Right atrium auricular region (tissue), 2 donors: ENCODE measurements around the gene ARFRP1. TPM values are rescaled to one million over a fixed set of nuclear protein-coding genes. Genes with fewer than 3 reads are reported as not detected.
A peak's percentile ranks its signal among the peaks of the same experiment; 100 is the strongest.

ENCODE experiments used
- DNase-seq: peaks from one replicate; pipeline ENCODE4 v3.0.0-alpha.2; 2019; ENCODE audit warnings: low spot score
- H3K27ac ChIP-seq, 2 donors: fragments of 200-600 bp; sonication (generic); 1 replicate in 1 of 2; 2 replicates in 1 of 2; pipeline ENCODE4 v1.5.1; 2016 to 2019
- H3K27me3 ChIP-seq, 2 donors: fragments of 200-600 bp; sonication (generic); one replicate each; pipeline versions ENCODE4 v1.5.1 to v1.6.0; 2017 to 2019
- H3K36me3 ChIP-seq: fragments of 200-600 bp; sonication (generic); one replicate; pipeline ENCODE4 v1.5.1; 2016
- H3K4me1 ChIP-seq, 2 donors: fragments of 200-600 bp; sonication (generic); one replicate each; pipeline versions ENCODE4 v1.5.1 to v1.6.0; 2017 to 2019
- H3K4me3 ChIP-seq, 2 donors: fragments of 200-600 bp; sonication (generic); 1 replicate in 1 of 2; 2 replicates in 1 of 2; pipeline ENCODE4 v1.5.1; 2017 to 2019; ENCODE audit warnings: mild to moderate bottlenecking in 1 of 2, moderate library complexity in 1 of 2
- H3K9me3 ChIP-seq, 2 donors: fragments of 200-600 bp; sonication (generic); one replicate each; pipeline ENCODE4 v1.5.1; 2019
- CTCF ChIP-seq, 2 donors: fragments of 200-600 bp; sonication (generic); IDR thresholded peaks; one replicate each; pipeline ENCODE4 v1.5.1; 2019; ENCODE audit warnings: antibody characterized with exemption in 2 of 2
- total RNA-seq, 2 donors: library from RNA; depleted of rRNA; stranded (reverse); fragments of >200 nt; gene quantifications; one replicate each; pipeline ENCODE4 v1.1.0, GENCODE V29; 2016

The ARFRP1 gene
- total RNA-seq, 2 donors from 2014 or later, result 33.5 to 39.4 TPM

DNA sequence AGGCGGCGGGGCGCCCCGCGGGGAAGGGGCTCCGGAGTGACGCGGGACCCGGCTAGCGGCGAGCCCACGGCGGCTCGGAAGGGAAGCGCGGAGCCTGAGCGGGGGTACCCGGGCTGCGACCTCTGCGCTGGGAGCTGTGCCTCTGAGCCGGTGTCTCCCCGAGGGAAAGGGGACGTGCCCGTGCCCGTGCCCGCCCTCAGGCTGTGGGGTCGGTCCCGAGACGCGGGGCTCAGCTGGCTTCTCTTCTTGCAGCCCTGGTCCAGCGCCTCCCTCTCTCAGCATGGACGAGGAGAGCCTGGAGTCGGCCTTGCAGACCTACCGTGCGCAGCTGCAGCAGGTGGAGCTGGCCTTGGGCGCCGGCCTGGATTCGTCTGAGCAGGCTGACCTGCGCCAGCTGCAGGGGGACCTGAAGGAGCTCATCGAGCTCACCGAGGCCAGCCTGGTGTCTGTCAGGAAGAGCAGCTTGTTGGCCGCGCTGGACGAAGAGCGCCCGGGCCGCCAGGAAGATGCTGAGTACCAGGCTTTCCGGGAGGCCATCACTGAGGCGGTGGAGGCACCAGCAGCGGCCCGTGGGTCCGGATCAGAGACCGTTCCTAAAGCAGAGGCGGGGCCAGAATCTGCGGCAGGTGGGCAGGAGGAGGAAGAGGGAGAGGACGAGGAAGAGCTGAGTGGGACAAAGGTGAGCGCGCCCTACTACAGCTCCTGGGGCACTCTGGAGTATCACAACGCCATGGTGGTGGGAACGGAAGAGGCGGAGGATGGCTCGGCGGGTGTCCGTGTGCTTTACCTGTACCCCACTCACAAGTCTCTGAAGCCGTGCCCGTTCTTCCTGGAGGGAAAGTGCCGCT, 749 bp upstream of the ARFRP1 start:
- H3K4me1 ChIP-seq, result peaks cover 0 to 29% of the 10 kb centered on the region in 2 donors
- H3K9me3 ChIP-seq, result no peaks in the 10 kb centered on the region
- peak overlapping the region; percentile 81 to 96 for H3K4me3 ChIP-seq
- no peak for TF ChIP-seq CTCF (IDR thresholded peaks at IDR 0.05)
- peak overlapping the region; percentile 88 to 92 for H3K27ac ChIP-seq
- DNase-seq, result no peak
- H3K36me3 ChIP-seq, result peaks cover 44% of the 10 kb centered on the region
- H3K27me3 ChIP-seq, result no peaks in the 10 kb centered on the region

DNA sequence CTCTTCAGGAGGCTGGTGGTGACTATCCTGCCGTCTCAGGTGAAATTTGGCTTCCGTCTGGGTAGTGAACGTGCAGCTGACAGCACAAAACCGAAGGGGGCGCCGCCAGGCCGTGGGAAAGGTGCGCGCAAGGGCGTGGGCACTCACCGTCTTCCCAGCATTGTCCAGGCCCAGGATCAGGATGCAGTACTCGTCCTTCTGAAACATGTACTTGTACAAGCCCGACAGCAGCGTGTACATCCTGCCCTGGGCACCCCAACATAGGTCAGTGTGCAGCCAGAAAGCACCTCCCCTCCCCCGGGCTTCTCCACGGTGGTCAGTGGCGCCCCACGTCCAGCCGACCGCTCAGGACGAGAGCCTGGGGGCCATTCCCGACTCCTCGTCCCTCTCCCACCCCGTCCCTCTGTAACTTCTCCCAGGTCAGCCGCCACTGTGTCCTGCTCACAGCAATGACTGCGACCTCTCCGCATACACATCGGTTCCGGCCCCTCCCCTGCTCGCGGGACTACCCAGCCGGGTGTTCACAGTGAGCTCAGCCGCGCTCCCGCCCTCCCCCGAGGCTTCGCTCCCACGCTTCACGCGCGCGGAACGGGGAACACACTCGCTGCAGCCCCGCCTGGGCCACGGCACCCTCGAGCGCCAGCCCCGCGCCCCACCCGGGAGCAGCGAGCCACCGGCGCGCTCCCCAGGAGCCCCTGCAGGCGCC, 771 bp downstream of the ARFRP1 start:
- Histone ChIP-seq H3K36me3 (peaks cover 35% of the 10 kb centered on the region), H3K4me3 (peak overlapping the region; percentile 81 to 96), H3K27ac (peak overlapping the region; percentile 88 to 92), H3K4me1 (peaks cover 0 to 29% of the 10 kb centered on the region in 2 donors), H3K9me3 (no peaks in the 10 kb centered on the region), H3K27me3 (no peaks in the 10 kb centered on the region)
- no peak for DNase-seq
- no peak for TF ChIP-seq CTCF (IDR thresholded peaks at IDR 0.05)

DNA sequence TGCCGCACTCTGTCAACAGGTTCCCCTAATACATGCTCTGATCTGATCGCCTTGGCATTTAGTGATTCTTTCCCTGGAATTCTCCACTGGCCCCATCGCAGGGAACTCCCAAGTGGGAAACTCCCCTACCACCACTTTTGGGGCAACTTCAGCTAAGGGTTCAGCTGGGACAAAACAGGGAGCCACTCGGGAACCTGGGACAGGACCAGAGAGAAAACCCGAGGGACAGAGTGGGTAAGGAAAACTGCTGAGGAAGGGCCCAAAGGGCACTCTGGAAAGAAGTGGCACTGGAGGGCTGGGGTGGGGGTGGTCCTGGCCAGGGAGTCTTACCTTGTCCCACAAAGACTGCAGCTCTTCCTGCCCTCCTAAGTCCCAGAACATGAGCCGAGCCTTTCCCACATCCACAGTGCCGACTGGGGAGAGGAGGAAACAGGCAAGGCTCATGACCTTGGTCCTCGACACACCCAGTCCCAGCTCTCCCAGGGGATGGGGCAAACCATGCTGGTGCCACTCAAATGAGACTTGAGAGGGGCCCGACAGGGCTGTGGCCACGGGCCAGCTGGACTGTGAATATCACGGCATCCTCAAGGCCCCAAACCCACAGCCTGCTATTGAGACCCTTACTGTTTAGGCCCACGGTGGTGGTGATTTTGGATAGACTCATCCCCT, 1.6 kb downstream of the ARFRP1 start:
- DNase-seq, result no peak

DNA sequence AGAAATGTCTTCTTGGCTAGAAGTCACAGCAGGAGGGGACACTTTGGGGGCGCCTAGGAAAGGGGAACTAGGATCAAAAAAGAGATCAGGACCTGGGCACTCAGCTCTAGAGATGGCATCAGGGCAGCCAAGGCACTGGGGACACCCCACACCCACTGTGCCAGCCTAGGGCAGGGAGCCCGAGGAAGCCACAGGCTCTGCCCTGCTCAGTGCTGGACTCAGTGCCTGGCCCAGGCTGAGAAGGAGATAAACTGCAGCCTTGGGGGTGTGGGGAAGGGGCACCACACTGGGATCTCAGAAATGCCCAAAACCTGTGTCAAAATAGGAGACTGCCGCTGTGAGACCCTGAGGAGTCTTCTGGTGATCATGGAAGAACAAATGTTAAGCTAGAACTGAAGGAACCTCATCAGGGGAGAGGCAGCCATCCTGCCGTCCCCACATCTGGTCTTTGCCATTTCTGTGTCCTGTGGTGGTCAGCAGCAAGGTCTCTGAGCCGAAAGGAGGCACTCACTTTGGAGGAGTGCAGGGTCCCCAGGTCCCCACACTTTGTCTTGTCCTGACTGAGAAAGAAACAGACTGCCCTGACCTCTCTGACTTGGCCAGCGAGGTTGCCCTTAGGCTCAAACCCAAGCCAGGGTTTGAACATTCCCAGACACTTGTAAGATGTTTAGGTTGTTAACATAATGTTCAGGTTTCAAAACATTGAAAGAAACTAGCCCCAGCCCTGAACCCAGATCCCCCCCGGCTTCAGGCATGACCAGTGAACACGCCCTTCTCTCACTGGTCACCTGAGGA, 2.3 kb downstream of the ARFRP1 start:
- Histone ChIP-seq H3K27me3 (no peaks in the 10 kb centered on the region), H3K27ac (no peak overlapping the region), H3K4me1 (peaks cover 0 to 29% of the 10 kb centered on the region in 2 donors), H3K9me3 (no peaks in the 10 kb centered on the region), H3K36me3 (peaks cover 27% of the 10 kb centered on the region), H3K4me3 (no peak overlapping the region)
- DNase-seq, result no peak
- TF ChIP-seq CTCF (IDR thresholded peaks at IDR 0.05), result no peak

More for the DNA sequence above, 1.6 kb downstream of the ARFRP1 start:
- Histone ChIP-seq H3K4me3 (peak overlapping the region in 1 of 2 donors; percentile 96), H3K27me3 (no peaks in the 10 kb centered on the region), H3K36me3 (peaks cover 28% of the 10 kb centered on the region), H3K9me3 (no peaks in the 10 kb centered on the region), H3K4me1 (peaks cover 0 to 29% of the 10 kb centered on the region in 2 donors), H3K27ac (peak overlapping the region in 1 of 2 donors; percentile 88)
- TF ChIP-seq CTCF (IDR thresholded peaks at IDR 0.05), result no peak

DNA sequence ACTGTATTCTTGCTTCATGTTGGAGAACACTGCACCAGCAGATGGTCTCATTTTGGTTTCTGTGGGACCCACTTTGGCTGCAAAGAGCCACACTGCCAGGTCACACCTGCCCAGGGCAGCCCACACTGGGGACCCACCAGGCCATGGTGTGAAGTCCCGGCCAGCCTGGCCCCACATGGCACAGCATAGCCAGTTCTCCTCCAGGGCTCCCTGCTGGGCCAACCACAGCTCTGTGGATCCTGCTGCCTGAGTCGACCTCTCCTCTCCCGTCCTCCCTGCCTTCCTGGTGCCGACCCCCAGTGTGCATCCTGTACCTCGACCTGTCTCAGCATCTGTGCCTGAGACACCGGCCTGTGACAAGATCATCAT, 3.0 kb downstream of the ARFRP1 start:
- H3K4me1 ChIP-seq, result peaks cover 0 to 32% of the 10 kb centered on the region in 2 donors

More for the DNA sequence above, 3.0 kb downstream of the ARFRP1 start:
- H3K27me3 ChIP-seq, result no peaks in the 10 kb centered on the region
- H3K4me3 ChIP-seq, result no peak overlapping the region
- TF ChIP-seq CTCF (IDR thresholded peaks at IDR 0.05), result no peak
- no peak overlapping the region for H3K27ac ChIP-seq
- H3K9me3 ChIP-seq, result no peaks in the 10 kb centered on the region
- H3K36me3 ChIP-seq, result peaks cover 27% of the 10 kb centered on the region
- DNase-seq, result no peak
